Activated CD4-positive, alpha-beta T cell treated with anti-CD3 and anti-CD28 coated beads, Interleukin-2, amount 10 ng/mL, durations not matched to agents 24 days and 14 days (primary cell): ENCODE data around the gene DIP2B. TPM values are rescaled to one million over a fixed set of nuclear protein-coding genes. Genes with fewer than 3 reads are reported as not detected.

ENCODE experiments used
- DNase-seq: peaks from one replicate; pipeline ENCODE4 v3.0.0; 2022
- H3K27ac Mint-ChIP-seq: one replicate; pipeline ENCODE4 v1.8.0; 2022; ENCODE audit warnings: mild to moderate bottlenecking, mixed read lengths
- H3K27me3 Mint-ChIP-seq: one replicate; pipeline ENCODE4 v1.8.0; 2022; ENCODE audit warnings: mixed read lengths
- H3K36me3 Mint-ChIP-seq: one replicate; pipeline ENCODE4 v1.8.0; 2022; ENCODE audit warnings: low read depth, mild to moderate bottlenecking, mixed read lengths
- H3K4me1 Mint-ChIP-seq: one replicate; pipeline ENCODE4 v1.8.0; 2021; ENCODE audit warnings: mixed read lengths
- H3K4me3 Mint-ChIP-seq: one replicate; pipeline ENCODE4 v1.8.0; 2022; ENCODE audit warnings: mild to moderate bottlenecking, moderate library complexity, mixed read lengths
- H3K9me3 Mint-ChIP-seq: one replicate; pipeline ENCODE4 v1.8.0; 2021; ENCODE audit warnings: mixed read lengths
- intact Hi-C: fragments of 100-400 bp; cut with micrococcal nuclease; formaldehyde crosslinking; loops from one replicate; pipeline ENCODE4 v1.15.1; 2023
- total RNA-seq: library from RNA; stranded (reverse); gene quantifications from 2 replicates; pipeline ENCODE4 v1.2.3, GENCODE V29; 2022

DIP2B gene
- total RNA-seq, 1 donor from 2014 or later = 29.4 TPM

DNA sequence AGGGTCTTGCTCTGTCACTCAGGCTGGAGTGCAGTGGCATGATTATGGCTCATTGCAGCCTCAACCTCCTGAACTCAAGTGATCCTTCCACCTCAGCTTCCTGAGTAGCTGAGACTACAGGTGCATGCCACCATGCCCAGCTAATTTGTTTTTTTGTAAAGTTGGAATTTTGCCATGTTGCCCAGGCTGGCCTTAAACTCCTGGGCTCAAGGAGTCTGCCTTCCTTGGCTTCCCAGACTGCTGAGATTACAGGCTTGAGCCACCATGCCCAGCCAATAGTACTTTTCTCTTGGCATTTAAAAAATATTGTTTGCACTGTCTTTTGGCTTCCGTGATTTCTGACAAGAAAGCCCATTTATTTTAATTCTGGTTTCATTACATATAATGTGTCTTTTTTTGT, 61.3 kb downstream of the DIP2B start:
- peaks cover 3% of the 10 kb centered on the region for H3K36me3 Mint-ChIP-seq
- no peaks in the 10 kb centered on the region for H3K9me3 Mint-ChIP-seq
- H3K4me1 Mint-ChIP-seq = peaks cover 15% of the 10 kb centered on the region
- no peak overlapping the region for H3K27ac Mint-ChIP-seq
- no peak for DNase-seq
- H3K4me3 Mint-ChIP-seq = no peak overlapping the region
- intact Hi-C loops = no loop called here
- no peaks in the 10 kb centered on the region for H3K27me3 Mint-ChIP-seq

DNA sequence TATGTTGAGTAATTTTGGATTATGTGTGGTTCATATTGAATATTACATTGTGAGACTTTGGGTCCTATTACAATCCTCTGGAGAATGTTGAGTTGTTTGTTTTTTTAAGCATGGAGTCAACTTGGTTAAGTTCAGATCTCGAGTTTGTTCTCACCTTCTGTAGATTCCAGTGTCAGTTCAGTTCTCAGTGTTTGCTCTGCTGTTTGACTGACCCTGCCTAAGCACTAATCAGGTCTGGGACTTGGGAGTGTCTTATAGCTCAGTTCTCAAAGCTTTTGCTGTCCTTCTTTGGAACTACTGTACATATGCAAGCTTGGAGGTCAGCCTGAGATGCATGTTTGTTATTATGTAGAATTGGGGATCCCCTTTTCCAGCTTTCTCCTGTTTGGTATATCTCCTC, 63.1 kb downstream of the DIP2B start:
- H3K9me3 Mint-ChIP-seq = no peaks in the 10 kb centered on the region
- no peak overlapping the region for H3K4me3 Mint-ChIP-seq
- H3K27me3 Mint-ChIP-seq = no peaks in the 10 kb centered on the region
- peaks cover 15% of the 10 kb centered on the region for H3K4me1 Mint-ChIP-seq
- intact Hi-C loops = no loop called here
- peaks cover 5% of the 10 kb centered on the region for H3K36me3 Mint-ChIP-seq
- H3K27ac Mint-ChIP-seq = no peak overlapping the region
- DNase-seq = no peak

DNA sequence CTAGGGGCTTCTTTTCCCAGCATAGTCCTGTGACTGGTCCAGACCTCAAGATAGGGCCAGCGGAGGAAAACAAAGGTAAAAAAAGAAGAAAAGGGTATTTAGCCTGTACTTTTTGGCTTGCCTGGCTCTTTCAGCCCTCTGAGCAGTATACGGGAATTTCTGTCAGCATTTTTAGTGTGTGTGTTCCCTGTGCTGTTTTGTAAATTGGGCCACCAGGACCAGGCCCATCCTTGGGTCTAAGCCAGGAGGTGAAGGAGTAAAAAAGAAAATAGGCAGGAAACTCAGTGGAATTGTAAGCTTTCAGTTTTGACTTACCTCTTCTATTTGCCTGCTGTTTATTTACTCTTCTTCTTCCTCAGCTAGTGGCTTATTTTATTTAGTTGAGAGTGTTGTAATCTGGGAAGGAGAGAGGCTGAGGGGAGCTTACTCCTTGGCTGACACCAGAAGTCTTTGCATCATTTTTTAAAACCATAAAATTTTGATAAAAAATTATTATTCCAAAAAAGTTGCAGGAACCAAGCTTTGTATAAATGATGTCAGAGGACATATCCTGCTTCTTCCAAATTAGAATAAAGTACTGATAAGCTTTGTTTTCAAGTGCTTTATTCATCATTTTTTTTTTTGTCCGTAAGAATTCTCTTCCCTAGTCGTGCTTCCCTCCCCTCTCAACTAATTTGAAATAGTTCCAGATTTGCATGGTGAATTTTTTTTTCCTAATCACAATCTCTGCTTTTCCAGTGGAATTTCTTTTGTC, 63.7 kb downstream of the DIP2B start:
- H3K36me3 Mint-ChIP-seq = peaks cover 5% of the 10 kb centered on the region
- no peak for DNase-seq
- H3K27me3 Mint-ChIP-seq = no peaks in the 10 kb centered on the region
- H3K4me3 Mint-ChIP-seq = no peak overlapping the region
- H3K9me3 Mint-ChIP-seq = no peaks in the 10 kb centered on the region
- intact Hi-C loops = no loop called here
- no peak overlapping the region for H3K27ac Mint-ChIP-seq
- H3K4me1 Mint-ChIP-seq = peaks cover 15% of the 10 kb centered on the region

DNA sequence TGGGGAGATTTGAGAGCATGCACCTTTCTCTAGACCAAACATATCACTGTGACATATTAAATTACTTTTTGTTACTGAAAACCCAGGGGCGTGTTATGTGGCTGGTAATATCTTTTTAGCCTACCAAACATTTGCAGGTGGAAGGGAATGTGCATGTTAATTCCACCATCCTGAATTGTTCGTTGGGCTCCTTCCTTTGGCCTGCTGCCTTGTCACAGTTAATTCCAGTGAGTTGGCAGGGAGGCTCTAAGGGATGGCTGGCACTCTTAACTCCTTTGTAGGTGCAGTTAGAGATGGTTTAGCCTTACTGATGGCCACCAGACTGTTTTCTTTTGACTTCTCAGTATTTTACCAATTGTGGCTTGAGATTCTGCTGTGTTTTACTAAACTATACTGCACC, 64.5 kb downstream of the DIP2B start:
- Mint-ChIP-seq H3K4me3 (no peak overlapping the region), H3K4me1 (peaks cover 12% of the 10 kb centered on the region), H3K36me3 (peaks cover 4% of the 10 kb centered on the region), H3K9me3 (no peaks in the 10 kb centered on the region), H3K27me3 (no peaks in the 10 kb centered on the region), H3K27ac (no peak overlapping the region)
- DNase-seq = no peak
- intact Hi-C loops = no loop called here

DNA sequence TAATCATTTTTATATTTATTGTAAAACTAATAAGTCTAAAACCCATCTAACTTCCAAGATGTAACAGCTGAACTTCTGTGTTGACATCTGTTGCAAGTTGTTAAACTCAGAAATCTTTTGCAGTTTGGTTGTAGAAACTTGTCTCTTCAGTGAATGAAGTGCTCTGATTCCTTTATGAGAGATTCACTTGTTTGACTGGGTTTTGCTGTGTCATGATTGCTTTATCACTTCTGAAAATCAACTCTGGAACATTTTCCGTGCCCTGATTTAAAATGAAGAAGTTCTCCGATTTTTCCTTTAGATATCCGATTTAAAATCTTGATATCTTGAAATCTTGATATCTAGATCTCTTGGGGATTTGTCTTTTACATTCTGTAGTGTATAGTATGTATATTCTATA, 65.1 kb downstream of the DIP2B start:
- H3K4me3 Mint-ChIP-seq = no peak overlapping the region
- peaks cover 4% of the 10 kb centered on the region for H3K36me3 Mint-ChIP-seq
- no peaks in the 10 kb centered on the region for H3K27me3 Mint-ChIP-seq
- intact Hi-C loops = no loop called here
- H3K9me3 Mint-ChIP-seq = no peaks in the 10 kb centered on the region
- H3K27ac Mint-ChIP-seq = no peak overlapping the region
- no peak for DNase-seq
- H3K4me1 Mint-ChIP-seq = peaks cover 6% of the 10 kb centered on the region

DNA sequence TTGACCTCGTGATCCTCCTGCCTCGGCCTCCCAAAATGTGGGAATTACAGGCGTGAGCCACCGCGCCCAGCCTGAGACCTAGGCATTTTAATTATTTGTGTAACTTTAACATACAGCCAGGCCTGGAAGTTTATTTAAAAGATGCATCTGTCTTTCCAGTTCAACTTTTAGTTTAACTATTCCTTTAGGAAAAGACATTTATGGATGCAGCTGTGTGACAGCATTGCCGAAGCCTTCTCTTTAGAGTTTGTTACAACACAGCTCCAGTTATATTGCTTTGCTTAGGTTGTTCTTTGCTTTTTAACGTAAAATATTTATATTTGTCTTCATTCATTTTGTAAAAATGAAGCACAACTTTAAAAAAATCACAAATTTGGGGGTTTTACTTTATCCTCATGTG, 67.0 kb downstream of the DIP2B start:
- Mint-ChIP-seq H3K9me3 (no peaks in the 10 kb centered on the region), H3K27me3 (no peaks in the 10 kb centered on the region), H3K4me1 (peaks cover 5% of the 10 kb centered on the region), H3K36me3 (peaks cover 2% of the 10 kb centered on the region), H3K4me3 (no peak overlapping the region), H3K27ac (no peak overlapping the region)
- intact Hi-C loops = no loop called here
- no peak for DNase-seq

DNA sequence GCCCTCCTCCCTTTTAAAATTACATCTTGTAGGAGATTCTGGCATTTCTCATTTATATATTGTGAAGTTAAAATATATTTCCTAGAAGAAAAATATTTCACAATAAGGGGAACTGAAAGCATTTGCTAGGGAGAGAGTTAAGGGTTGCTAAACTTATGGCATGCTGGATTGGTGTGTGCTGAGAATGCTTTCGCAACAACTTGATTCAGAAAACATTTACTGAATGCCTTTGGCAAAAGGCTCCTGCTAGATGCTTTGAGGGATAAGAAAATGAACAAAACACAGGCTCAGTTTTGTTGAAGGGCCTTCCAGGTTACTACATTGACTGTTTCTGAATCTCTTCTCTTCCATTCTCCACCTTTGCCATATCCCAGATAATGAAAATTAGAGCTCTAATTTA, 67.5 kb downstream of the DIP2B start:
- Mint-ChIP-seq H3K27ac (no peak overlapping the region), H3K4me1 (peaks cover 5% of the 10 kb centered on the region), H3K9me3 (no peaks in the 10 kb centered on the region), H3K27me3 (no peaks in the 10 kb centered on the region), H3K36me3 (peaks cover 2% of the 10 kb centered on the region), H3K4me3 (no peak overlapping the region)
- no peak for DNase-seq
- intact Hi-C loops = no loop called here

DNA sequence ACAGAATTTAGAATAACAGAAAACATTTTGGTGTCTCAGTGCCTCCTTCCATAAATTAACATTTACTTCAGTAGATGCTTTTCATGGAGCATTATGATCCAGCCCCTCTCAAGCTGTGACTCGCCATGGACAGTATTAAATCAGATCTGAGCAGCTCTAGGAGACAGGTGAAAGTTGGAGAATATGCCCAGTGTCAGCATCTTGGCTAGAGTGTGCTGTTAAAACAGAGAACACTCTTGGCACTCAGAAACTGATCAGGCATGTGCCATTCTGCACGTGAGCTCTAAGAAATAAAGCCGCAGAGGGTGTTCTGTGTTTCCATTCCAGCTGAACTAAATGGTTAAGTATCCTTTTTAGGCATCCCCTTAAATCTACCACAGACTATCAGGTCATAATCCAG, 68.0 kb downstream of the DIP2B start:
- Mint-ChIP-seq H3K36me3 (peaks cover 2% of the 10 kb centered on the region), H3K27ac (no peak overlapping the region), H3K9me3 (no peaks in the 10 kb centered on the region), H3K4me1 (peaks cover 4% of the 10 kb centered on the region), H3K27me3 (no peaks in the 10 kb centered on the region), H3K4me3 (no peak overlapping the region)
- intact Hi-C loops = no loop called here
- DNase-seq = no peak

DNA sequence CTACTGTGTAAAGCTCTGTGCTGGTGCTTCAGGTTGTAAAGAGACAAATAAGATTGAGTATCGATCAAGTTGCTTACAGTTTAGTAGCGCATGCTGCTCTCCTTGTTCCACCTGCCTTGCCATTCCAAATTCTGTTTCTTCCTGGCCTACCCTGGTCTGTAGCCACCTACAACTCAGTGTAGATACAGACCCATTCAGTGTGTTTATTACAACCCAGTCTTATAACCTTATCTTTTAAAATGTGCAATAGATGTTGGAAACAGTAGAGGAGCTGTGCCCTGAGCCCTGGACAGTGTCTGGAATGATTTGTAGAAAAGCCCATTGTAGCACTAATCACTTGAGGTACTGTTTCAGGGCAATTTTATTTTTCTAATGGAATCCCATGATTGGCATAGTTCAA, 68.5 kb downstream of the DIP2B start:
- no peaks in the 10 kb centered on the region for H3K4me1 Mint-ChIP-seq
- intact Hi-C loops = no loop called here
- H3K4me3 Mint-ChIP-seq = no peak overlapping the region
- peaks cover 2% of the 10 kb centered on the region for H3K36me3 Mint-ChIP-seq
- DNase-seq = no peak
- no peak overlapping the region for H3K27ac Mint-ChIP-seq
- H3K9me3 Mint-ChIP-seq = no peaks in the 10 kb centered on the region
- no peaks in the 10 kb centered on the region for H3K27me3 Mint-ChIP-seq

DNA sequence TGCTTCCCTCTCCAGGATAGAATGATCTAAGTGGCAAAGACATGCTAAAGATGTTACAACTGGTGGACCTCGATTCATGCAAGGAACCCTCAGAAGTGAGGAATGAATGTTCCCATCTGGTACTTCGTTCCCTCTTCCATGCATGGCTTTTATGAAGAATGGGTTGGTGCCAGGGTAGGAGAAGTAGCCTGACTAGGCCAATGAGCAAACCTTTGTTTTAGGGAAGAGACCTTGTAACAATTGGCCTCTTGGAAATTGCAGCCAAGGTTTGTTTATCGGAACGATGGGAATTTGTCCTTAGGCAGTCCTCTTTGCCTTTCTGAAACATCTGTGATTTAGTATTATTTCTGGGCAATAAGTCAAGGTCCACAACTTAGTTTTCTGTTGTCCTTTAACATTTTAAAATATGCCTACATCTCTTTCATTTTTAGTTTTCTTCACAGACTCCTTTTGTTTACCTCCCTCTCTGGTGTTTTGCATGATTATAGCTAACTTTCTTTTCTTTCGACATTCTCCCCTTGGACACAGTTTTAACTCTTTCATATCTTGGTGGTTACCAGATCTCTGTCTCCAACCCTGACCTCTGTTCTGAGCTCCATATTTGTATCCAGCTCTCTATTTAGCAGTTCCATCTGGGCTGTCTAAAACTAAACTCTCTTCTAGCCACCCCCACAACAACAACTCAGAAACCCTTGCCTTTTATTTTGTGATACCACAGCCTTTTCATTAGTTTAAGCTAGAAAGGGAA, 70.0 kb downstream of the DIP2B start:
- intact Hi-C loops = no loop called here
- Mint-ChIP-seq H3K27ac (no peak overlapping the region), H3K4me3 (no peak overlapping the region), H3K27me3 (no peaks in the 10 kb centered on the region), H3K36me3 (peaks cover 2% of the 10 kb centered on the region), H3K4me1 (peaks cover 1% of the 10 kb centered on the region), H3K9me3 (no peaks in the 10 kb centered on the region)
- DNase-seq = no peak

DNA sequence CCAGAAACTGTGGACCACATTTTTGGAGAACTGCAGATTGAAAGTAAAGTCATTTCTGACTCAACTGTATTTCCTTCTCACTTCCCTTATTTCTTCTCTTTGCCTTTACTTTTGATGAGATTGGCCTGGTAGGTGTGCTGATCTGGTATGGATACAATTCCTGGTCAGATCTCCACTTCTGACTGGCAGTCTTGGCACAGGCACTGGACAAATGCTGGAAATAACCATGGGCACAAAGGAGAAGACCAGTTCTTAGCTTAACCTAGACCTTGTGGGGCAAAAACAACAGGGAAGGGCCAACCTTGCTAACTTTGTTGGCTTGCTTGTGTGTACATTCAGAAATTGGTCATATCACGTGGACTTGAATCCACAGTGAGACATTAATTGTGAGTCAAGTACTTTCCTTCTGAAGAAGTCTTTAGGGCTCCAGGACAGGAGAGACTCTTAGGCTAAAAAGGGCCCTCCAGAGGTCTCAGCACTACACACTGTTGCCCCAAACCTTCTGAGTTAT, 75.0 kb downstream of the DIP2B start:
- no peaks in the 10 kb centered on the region for H3K9me3 Mint-ChIP-seq
- DNase-seq = no peak
- H3K36me3 Mint-ChIP-seq = peaks cover 5% of the 10 kb centered on the region
- H3K27ac Mint-ChIP-seq = peak overlapping the region; percentile 58
- H3K4me1 Mint-ChIP-seq = peaks cover 9% of the 10 kb centered on the region
- intact Hi-C loops = no loop called here
- no peaks in the 10 kb centered on the region for H3K27me3 Mint-ChIP-seq
- no peak overlapping the region for H3K4me3 Mint-ChIP-seq

DNA sequence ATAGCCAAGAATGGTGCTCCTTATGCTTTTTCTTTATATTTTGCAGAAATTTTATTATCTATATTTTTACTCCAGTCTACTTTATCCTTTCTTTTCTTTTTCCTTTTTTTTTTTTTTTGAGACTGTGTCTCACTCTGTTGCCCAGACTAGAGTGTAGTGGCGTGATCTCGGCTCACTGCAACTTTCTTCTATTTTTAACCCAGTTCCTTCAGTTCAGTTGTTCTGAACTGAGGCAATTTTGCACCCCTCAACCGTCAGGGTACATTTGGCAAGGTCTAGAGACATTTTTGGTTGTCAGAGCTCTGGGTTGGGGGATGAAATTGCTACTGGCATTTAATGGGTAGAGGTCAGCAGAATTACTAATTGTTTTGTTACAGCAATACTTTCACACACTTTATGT, 75.7 kb downstream of the DIP2B start:
- H3K36me3 Mint-ChIP-seq = peaks cover 5% of the 10 kb centered on the region
- H3K27ac Mint-ChIP-seq = no peak overlapping the region
- no peak for DNase-seq
- no peak overlapping the region for H3K4me3 Mint-ChIP-seq
- intact Hi-C loops = no loop called here
- H3K27me3 Mint-ChIP-seq = no peaks in the 10 kb centered on the region
- H3K4me1 Mint-ChIP-seq = peaks cover 9% of the 10 kb centered on the region
- H3K9me3 Mint-ChIP-seq = no peaks in the 10 kb centered on the region

DNA sequence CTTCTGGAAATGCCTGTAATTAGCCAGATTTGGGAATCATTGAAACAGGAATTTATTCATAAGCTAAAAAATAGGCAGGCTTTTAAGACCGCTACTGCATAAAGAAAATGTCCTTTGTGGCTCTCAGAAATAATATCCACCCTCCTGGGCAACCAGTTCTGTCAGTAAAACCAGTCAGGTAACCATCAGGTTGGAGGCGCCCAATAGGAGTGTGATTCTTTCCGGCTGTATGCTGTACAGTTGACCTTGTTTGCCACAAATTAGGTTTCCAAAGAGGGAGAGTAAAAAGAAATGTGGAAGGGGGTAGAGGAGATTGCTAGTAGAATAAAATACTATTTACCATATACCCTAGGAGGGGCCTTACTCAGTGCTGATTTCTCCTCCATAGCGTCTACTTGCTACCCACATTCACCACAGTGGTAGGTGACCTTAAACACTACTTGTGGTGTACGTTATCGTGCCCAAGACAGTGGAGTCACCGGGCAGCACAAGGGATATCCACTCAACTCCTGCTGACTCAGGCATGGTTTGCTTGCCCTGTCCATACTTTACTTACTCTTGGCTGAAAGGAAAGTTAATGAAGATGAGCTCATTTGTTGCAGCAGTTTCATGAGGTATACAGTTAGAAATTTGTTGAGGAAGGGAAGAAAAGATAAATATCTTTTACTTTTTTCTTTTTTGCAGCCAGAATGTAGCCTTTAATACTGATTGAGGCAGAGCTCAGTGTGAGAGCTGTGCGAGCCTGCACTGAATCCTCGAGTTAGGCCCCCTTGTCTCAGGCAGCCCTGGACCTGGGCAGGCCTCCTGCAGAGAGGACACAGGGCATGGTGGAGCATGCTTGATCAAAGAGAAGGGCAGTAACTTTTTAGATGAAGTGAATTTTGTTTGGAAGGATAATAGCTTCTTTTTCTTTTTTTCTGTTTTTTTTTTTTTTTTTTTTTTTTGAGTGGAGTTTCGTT, 76.7 kb downstream of the DIP2B start:
- intact Hi-C loops = no loop called here
- Mint-ChIP-seq H3K9me3 (no peaks in the 10 kb centered on the region), H3K4me1 (peaks cover 13% of the 10 kb centered on the region), H3K4me3 (no peak overlapping the region), H3K36me3 (peaks cover 5% of the 10 kb centered on the region), H3K27me3 (no peaks in the 10 kb centered on the region), H3K27ac (no peak overlapping the region)
- DNase-seq = no peak

DNA sequence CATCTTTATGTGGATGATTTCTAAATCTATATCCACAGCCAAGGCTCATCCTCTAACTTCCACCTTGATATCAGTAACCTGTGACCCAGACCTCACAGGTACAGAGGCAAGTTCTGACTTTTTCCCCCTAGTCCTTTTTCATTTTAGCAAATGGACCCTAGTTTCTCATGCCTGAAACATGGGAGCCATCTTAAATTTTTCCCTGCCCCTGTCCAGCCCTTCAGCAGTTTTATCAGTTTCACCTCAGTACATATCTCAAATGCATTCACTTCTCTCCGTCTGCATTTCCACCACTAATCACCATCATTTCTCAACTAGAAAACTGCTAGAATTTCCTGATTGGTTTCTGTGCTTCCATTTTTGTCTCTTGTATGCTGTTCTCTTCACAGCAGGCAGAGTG, 79.3 kb downstream of the DIP2B start:
- no peak for DNase-seq
- Mint-ChIP-seq H3K36me3 (peaks cover 5% of the 10 kb centered on the region), H3K4me3 (no peak overlapping the region)

More for the DNA sequence above, 79.3 kb downstream of the DIP2B start:
- intact Hi-C loops = no loop called here
- H3K27me3 Mint-ChIP-seq = no peaks in the 10 kb centered on the region
- no peak overlapping the region for H3K27ac Mint-ChIP-seq
- H3K9me3 Mint-ChIP-seq = no peaks in the 10 kb centered on the region
- peaks cover 13% of the 10 kb centered on the region for H3K4me1 Mint-ChIP-seq
